HG03575 (cell line): ENCODE results near the gene MRNIP.

ENCODE experiments used
- ATAC-seq: cut with Tn5 transposase; IDR thresholded peaks from one replicate; pipeline ENCODE4 v1.9.1; 2021; ENCODE audit not compliant: unreplicated experiment, insufficient number of reproducible peaks, low FRiP score; ENCODE audit errors: extremely low read depth

The MRNIP gene

DNA sequence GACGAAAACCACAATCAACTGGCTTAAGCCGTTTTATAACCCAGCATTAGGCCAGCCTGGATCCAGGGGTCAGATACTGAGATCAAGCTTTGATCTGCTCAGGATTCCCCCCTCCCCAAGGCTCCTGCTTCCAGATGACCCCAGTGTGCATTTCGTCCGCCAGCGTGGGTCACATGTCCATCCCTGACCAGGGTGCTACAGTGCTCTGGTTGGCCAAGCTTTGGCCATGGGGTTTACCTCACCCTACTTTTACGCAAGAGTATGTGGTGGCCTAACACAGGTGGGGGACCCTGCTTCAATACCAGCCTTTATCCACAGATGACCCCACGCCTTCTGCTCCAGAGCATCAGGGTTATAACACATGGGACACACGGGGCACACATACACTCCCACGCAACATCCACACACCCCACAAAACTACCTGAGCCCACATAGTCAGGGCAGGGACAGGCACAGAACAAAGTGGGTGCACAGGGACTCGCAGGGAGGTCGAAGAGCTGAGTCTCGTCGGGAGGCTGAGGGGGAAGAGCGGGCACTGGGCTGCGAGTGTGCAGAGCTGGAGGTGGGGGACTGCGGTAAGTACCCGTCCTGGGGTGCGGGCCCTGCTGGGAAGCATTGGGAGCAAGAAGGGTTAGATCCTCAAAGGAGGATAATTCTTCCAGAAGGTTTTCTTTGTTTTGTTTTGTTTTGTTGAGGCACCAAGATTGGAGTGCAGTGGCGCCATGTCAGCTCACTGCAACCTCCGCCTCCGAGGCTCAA is 42.9 kb downstream of the MRNIP start:
- ATAC-seq, result no peak

DNA sequence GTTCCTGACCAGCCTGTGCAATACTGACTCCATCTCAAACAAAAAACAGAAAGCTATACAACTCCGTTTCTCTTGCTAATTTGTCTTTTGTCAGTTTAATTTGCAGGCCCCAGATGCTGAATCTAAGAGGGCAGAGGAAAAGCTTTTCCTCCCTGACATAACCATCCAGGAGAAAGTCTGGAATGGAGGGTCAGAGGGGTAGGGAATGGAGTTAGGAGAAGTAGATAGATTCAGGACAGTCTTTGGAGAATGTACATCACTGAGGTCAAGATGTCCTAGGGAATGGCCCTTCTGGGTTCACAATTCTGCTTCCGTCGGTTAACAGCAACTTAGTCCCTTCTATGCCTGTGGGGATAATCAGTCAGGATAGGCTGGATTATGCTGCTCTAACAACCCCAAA is 44.5 kb downstream of the MRNIP start:
- no peak for ATAC-seq

- no peak for ATAC-seq
Measured at GRCh38 chr5:179812997-179813607, 45.5 kb downstream of the MRNIP start.

DNA sequence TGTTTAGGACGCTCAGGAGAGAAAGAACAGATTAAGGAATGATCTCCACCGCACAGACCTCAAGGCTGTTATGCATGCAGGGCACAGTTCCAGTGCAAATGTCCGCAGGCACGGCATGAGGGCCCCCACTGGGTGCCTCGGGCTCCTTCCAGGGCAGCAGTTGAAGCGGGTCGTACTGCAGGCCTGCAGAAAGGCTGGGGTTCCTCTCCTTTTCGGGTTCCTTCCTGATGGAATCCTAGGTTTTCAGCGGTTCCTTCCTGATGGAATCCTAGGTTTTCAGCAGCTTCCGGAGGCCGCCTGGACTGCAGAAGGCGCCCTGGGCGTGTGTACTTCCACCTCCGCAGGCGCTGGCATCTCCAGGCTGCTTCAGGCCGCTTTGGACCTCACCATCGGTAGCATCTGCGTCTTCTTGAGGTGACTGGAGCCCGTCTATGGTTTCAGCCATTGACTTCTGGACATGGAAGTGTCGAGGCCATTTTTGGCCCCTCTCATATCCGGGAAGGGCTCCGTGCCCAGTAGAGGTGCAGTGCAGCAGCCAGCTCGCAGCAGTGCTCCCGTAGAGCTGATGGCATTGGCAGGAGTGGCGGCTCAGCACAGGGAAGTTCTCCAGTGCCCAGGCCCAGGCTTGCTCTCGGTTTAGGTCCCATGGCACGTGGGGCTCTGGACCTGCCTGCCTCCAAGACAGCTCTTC is 46.3 kb downstream of the MRNIP start:
- no peak for ATAC-seq

DNA sequence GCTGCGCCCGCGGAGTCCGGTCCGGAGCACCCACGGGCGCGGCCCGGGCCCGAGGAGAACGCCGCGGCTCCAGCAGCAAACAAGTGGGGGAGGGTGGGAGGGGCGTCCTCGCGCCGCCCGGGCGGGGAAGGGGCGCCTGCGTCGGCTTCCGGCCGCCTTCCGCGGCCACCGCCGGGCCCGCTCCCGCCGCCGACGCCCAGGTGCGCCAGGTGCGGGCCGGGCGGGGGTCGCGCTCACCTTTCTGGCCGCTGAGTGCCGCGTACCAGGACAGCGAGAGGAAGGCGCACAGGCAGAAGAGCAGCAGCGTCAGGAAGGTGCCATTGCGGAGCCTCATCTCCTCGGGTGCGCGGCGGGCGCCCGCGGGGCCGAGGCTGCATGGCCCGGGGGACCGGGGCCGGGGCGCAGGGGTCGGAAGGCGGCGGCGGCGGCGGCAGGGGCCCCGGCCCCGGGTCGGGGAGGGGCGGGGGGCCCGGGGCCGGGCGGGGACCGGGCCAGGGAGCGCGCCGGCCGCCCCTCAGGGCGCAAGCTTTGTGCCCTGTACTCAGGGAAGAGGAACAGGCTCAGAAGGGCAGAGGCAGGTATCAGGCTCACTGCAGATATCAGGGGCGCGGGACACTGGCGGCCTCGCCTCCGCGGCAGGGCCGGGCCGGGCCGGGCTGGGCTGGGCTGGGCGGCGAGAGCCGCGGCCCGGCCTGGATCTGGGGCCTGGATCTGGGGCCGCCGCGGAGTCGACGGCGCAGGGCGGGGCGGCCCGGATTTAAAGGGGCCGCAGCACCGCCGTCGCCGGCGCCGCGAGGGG is 52.2 kb downstream of the MRNIP start, which contains the start of gene MGAT4B:
Gene MGAT4B (minus strand): TSS at position 617 of the 799 bp plus-strand sequence. CDS start 283 bp downstream, at position 334.
- ATAC-seq, result no peak

- ATAC-seq, result no peak
Measured at GRCh38 chr5:179805529-179806249, 52.9 kb downstream of the MRNIP start.

DNA sequence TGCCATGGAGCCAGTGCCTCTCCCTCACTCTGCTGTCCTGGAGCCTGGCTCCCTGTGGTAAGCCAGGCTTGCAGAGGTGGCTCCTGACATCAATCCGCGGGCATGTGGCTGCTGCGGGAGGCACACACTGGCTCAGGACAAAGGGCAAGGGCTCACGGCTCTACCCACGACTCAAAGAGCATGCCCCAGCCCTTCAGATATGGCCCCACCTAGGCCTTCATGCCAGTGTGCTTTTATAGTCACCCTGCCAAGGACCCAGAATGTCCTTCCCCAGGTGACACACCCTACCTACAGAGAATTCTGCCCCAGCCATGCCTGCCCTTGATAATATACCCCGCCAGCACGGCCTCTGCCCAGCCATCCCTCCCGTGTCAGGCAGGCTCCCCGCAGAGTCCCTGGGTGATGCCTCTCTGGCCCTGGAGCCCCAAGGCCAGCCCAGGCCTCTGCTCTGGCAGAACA is 53.5 kb downstream of the MRNIP start:
- no peak for ATAC-seq

DNA sequence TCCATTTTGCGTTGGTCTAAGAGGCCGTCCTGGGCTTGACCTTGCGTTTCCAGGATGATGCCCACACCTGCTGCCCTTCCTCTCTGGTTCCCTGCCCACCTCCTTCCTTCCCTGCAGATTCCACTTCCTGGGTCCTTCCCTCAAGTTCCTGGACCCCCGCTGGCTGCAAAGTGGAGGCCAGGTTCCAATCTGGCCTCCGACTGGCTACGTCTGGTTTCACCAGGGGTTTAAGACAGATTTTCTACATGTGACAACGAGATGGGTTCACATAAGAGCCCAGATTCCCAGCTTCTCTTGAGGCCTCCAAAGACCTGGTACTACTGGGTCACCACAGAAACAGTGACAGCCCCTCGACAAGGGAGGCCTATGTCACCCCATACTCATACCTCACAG is 54.1 kb downstream of the MRNIP start:
- ATAC-seq, result no peak

GRCh38 chr5:179803651-179804554 is 54.7 kb downstream of the MRNIP start:
- no peak for ATAC-seq

DNA sequence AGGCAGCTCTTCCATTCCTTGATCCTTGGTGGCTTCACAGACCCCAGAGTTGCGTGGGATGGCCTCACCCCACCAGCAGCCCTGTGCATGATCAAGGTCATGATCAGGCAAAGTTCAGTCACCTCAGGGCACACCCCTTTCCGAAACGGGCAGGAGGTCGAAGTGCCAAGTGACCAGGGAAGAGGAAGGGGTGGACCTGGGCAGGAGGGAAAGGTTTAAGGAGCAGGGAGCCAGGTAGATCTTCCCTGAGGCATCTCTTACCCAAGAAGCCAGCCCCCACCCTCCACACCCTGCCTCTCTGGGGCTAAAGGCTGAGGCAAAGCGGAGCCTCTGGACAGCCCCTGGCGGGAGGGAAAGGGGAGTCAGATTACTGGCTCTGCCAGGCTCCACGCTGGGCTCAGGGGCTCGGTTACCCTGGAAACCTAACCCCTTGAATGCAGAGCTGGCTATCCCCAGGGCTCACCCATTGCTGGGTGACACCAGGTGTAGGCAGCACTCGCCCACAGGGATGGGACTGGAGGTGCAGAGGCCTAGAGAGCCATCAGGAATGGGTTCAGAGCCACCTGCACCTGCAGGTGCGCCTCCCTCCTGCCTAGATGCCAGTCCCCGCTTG is 55.6 kb downstream of the MRNIP start:
- no peak for ATAC-seq

DNA sequence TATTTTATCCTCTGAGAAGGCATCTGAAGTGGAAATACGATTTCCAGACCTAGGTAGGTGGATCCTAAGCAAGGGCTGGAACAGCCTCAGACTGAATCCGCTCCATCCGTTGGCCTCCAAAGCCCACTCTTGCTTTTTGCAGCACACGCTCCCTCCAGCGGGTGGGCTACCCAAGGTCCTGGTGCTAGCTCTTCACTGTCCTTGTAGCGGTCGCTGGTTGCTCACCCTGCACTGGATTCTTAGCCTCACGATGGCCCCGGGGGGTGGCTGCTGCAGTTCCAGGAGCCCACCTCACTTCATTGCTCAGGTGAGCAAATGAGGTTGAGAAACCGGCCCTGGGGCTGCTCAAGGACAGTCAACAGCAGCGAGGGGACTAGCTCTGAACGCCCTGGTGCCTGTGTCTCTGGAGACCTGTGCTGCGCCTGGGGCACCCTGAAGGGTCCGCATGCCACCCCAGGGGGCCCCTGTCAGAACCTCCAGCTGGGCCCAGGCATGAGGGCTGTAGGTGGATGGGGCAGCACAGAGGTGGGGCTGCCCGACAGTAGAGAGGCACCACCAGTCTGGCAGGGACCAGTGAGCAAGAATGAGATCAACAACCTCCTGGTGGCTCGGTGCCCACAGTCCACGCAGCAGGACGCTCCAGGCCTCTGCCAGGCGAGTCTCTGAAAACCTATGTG is 56.3 kb downstream of the MRNIP start:
- no peak for ATAC-seq

- ATAC-seq, result no peak
Measured at GRCh38 chr5:179801304-179802206, 57.1 kb downstream of the MRNIP start.

DNA sequence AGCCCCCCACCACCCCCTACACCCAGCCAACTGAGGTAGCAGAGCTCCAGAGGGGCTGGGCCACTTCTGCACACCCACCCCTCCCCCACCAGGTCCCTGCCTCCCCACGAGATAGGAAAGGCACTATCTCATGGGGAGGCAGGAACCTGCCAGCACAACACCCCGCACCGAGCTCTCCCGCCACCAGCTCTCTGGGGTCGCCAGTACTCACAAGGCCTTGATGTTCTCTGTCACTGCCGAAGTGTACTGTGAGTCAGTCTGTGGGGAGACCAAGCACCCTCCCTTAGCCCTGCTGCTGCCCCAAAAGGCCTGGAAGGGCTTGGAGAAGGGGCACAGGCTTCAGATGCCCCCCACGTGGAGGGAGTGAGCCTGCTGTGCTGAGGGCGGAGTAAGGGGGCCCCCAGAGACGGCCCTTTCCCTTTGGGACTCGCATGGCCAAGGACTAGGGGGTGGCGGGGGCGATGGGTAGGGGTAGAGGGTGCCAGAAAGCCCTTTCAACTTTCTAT is 57.9 kb downstream of the MRNIP start:
- ATAC-seq, result no peak

GRCh38 chr5:179800071-179800695 is 58.4 kb downstream of the MRNIP start:
- ATAC-seq, result no peak

DNA sequence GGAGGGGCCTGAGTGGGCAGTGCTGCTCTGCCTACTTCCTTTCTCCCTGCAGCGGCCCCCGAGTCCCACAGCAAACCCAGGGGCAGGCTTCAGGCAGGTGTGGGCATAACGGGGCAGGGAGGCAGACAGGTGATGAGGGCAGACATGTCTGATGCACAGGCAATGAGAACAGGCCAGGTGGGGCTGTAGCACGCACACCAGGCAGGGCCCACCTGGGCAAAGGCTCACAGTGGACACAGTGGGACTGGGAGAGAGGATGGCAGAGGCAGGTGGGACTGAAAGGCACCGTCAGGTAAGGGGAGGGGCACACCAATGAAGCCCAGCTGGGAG is 59.0 kb downstream of the MRNIP start:
- no peak for ATAC-seq
